ENCODE data around the gene TMED4. TPM values are rescaled to one million over a fixed set of nuclear protein-coding genes. Genes with fewer than 3 reads are reported as not detected.

TMED4 gene
- total and polyA plus RNA-seq, 10 of the 15 experiments (the other 5 are each of a cell fraction or from before 2014, with no cell fraction given): 20.8 to 71.3 (median 51.0) TPM

DNA sequence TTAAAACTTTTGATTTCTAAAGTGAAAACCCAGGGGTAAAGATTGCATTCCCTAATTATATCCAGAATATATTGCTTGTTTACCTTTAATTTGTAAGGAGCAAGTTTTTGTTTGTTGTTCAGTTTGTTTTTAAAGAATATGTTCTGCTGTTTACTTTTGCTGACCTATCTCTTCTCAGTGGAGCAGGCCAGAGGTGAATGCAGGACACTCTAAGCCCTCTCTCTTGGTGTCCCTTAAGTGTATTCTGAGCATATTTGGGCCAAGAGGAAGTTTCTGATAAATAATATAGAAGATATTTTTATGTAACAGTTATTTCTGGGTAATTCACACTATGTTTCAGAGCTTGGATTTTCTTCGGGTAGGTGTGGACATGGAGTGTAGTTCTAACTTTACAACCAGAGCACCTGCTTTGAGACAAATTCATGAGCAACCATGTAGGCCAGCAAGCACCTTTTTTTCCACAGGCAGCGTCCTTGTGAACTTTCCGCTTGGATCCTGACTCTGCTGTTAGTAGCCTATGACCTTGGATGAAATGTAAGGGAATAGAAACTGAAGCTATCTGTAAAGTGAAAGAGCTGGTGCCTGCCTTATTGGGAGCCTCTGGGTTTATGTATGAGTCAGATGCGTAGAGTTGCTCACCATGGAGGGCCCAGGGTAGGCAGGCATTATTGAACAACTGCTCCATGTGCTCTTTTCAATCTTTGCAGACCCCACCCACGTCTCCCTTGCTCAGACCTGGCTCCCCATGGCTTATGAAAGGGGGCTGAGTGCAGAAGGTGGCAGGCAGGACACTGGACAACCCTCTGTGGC, 40.5 kb upstream of the TMED4 start (continued):
- TF ChIP-seq E4F1 (IDR thresholded peaks at IDR 0.05; ENCODE audit: borderline replicate concordance, partially characterized antibody): no peak
- no peak for TF ChIP-seq LARP7 (IDR thresholded peaks at IDR 0.05)
- TF ChIP-seq CBFB (IDR thresholded peaks at IDR 0.05; ENCODE audit: low read depth): no peak
- TF ChIP-seq, protein P1, sequence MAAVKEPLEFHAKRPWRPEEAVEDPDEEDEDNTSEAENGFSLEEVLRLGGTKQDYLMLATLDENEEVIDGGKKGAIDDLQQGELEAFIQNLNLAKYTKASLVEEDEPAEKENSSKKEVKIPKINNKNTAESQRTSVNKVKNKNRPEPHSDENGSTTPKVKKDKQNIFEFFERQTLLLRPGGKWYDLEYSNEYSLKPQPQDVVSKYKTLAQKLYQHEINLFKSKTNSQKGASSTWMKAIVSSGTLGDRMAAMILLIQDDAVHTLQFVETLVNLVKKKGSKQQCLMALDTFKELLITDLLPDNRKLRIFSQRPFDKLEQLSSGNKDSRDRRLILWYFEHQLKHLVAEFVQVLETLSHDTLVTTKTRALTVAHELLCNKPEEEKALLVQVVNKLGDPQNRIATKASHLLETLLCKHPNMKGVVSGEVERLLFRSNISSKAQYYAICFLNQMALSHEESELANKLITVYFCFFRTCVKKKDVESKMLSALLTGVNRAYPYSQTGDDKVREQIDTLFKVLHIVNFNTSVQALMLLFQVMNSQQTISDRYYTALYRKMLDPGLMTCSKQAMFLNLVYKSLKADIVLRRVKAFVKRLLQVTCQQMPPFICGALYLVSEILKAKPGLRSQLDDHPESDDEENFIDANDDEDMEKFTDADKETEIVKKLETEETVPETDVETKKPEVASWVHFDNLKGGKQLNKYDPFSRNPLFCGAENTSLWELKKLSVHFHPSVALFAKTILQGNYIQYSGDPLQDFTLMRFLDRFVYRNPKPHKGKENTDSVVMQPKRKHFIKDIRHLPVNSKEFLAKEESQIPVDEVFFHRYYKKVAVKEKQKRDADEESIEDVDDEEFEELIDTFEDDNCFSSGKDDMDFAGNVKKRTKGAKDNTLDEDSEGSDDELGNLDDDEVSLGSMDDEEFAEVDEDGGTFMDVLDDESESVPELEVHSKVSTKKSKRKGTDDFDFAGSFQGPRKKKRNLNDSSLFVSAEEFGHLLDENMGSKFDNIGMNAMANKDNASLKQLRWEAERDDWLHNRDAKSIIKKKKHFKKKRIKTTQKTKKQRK (IDR thresholded peaks at IDR 0.05; ENCODE audit: low read depth, low read length): no peak
- TF ChIP-seq HCFC1 (IDR thresholded peaks at IDR 0.05; ENCODE audit: low read length): no peak; the same call in 1 of the 2 replicates
- no peak for TF ChIP-seq SUZ12 (IDR thresholded peaks at IDR 0.05; ENCODE audit: unreplicated experiment)
- TF ChIP-seq, protein P2, sequence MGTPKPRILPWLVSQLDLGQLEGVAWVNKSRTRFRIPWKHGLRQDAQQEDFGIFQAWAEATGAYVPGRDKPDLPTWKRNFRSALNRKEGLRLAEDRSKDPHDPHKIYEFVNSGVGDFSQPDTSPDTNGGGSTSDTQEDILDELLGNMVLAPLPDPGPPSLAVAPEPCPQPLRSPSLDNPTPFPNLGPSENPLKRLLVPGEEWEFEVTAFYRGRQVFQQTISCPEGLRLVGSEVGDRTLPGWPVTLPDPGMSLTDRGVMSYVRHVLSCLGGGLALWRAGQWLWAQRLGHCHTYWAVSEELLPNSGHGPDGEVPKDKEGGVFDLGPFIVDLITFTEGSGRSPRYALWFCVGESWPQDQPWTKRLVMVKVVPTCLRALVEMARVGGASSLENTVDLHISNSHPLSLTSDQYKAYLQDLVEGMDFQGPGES (IDR thresholded peaks at IDR 0.05): no peak
- no peak for TF ChIP-seq NFXL1 (IDR thresholded peaks at IDR 0.05; ENCODE audit: borderline replicate concordance)
- TF ChIP-seq, protein P3, sequence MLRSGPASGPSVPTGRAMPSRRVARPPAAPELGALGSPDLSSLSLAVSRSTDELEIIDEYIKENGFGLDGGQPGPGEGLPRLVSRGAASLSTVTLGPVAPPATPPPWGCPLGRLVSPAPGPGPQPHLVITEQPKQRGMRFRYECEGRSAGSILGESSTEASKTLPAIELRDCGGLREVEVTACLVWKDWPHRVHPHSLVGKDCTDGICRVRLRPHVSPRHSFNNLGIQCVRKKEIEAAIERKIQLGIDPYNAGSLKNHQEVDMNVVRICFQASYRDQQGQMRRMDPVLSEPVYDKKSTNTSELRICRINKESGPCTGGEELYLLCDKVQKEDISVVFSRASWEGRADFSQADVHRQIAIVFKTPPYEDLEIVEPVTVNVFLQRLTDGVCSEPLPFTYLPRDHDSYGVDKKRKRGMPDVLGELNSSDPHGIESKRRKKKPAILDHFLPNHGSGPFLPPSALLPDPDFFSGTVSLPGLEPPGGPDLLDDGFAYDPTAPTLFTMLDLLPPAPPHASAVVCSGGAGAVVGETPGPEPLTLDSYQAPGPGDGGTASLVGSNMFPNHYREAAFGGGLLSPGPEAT (IDR thresholded peaks at IDR 0.05; ENCODE audit: low read depth): peak; percentile 30; the same call in 1 of the 2 replicates
- no peak for TF ChIP-seq MYC (IDR thresholded peaks at IDR 0.05; ENCODE audit: insufficient read depth, insufficient read length, insufficient replicate concordance, low read length, severe bottlenecking)
- TF ChIP-seq MXI1 (IDR thresholded peaks at IDR 0.05; ENCODE audit: low read depth, low read length): no peak
- TF ChIP-seq EZH2 (IDR thresholded peaks at IDR 0.05; ENCODE audit: borderline replicate concordance, control insufficient read depth, low read depth, low read length): no peak
- TF ChIP-seq TCF7 (IDR thresholded peaks at IDR 0.05; ENCODE audit: borderline replicate concordance): no peak
- TF ChIP-seq SIN3A (IDR thresholded peaks at IDR 0.05; ENCODE audit: low read depth, low read length): no peak
- TF ChIP-seq MTA2 (IDR thresholded peaks at IDR 0.05; ENCODE audit: low read depth): no peak
- no peak for TF ChIP-seq IRF4 (IDR thresholded peaks at IDR 0.05; ENCODE audit: low read depth, low read length)
- TF ChIP-seq POU2F2 (IDR thresholded peaks at IDR 0.05; ENCODE audit: borderline replicate concordance, low read depth, low read length): 0 out of 3 replicates have a peak, but pooled peaks have one; percentile 29
- TF ChIP-seq NR2F1 (conservative IDR thresholded peaks at IDR 0.05): peak; percentile 77; the same call in 1 of the 2 replicates
- TF ChIP-seq CHD2 (IDR thresholded peaks at IDR 0.05; ENCODE audit: borderline replicate concordance, low read depth, low read length): no peak
- TF ChIP-seq, protein P4, sequence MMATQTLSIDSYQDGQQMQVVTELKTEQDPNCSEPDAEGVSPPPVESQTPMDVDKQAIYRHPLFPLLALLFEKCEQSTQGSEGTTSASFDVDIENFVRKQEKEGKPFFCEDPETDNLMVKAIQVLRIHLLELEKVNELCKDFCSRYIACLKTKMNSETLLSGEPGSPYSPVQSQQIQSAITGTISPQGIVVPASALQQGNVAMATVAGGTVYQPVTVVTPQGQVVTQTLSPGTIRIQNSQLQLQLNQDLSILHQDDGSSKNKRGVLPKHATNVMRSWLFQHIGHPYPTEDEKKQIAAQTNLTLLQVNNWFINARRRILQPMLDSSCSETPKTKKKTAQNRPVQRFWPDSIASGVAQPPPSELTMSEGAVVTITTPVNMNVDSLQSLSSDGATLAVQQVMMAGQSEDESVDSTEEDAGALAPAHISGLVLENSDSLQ (IDR thresholded peaks at IDR 0.05): no peak
